PC-9 (cell line): ENCODE results near the gene TNS1.

Source experiments
- EZH2 ChIP-seq: fragments of 200-600 bp; sonication (generic); IDR thresholded peaks from 2 replicates; pipeline ENCODE4 v1.8.0; 2017; ENCODE audit warnings: antibody characterized with exemption, low read depth
- TF ChIP-seq, protein P1 (sequence below): fragments of 200-600 bp; sonication (generic); conservative IDR thresholded peaks from 2 replicates; pipeline ENCODE4 v1.6.1; 2017; ENCODE audit warnings: mixed run types, antibody characterized with exemption, mild to moderate bottlenecking, moderate library complexity

GRCh38 chr2:217974389-217975005 lies 28.3 kb downstream of the TNS1 start:
- TF ChIP-seq, protein P1, sequence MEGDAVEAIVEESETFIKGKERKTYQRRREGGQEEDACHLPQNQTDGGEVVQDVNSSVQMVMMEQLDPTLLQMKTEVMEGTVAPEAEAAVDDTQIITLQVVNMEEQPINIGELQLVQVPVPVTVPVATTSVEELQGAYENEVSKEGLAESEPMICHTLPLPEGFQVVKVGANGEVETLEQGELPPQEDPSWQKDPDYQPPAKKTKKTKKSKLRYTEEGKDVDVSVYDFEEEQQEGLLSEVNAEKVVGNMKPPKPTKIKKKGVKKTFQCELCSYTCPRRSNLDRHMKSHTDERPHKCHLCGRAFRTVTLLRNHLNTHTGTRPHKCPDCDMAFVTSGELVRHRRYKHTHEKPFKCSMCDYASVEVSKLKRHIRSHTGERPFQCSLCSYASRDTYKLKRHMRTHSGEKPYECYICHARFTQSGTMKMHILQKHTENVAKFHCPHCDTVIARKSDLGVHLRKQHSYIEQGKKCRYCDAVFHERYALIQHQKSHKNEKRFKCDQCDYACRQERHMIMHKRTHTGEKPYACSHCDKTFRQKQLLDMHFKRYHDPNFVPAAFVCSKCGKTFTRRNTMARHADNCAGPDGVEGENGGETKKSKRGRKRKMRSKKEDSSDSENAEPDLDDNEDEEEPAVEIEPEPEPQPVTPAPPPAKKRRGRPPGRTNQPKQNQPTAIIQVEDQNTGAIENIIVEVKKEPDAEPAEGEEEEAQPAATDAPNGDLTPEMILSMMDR, result no peak
- TF ChIP-seq EZH2, result no peak
